Liver (tissue), 9 donors: ENCODE results near the gene TTLL4. TPM values are rescaled to one million over a fixed set of nuclear protein-coding genes. Genes with fewer than 3 reads are reported as not detected.

Source experiments
- DNase-seq: peaks from one replicate; pipeline ENCODE4 v3.0.0-alpha.2; 2017; ENCODE audit warnings: low spot score
- H3K27ac ChIP-seq, 2 donors: one replicate each; pipeline ENCODE4 v1.7.0; 2013; ENCODE audit warnings: inconsistent platforms in 2 of 2, low read length in 2 of 2, control low read depth in 1 of 2, low read depth in 1 of 2, mild to moderate bottlenecking in 1 of 2
- H3K27me3 ChIP-seq, 4 donors: one replicate each; pipeline versions ENCODE4 v1.6.1 to v1.7.0; 2013; ENCODE audit warnings: low read length in 3 of 4, inconsistent platforms in 1 of 4, mild to moderate bottlenecking in 1 of 4, moderate library complexity in 1 of 4; ENCODE audit not compliant: control insufficient read depth in 4 of 4, insufficient read depth in 4 of 4
- H3K36me3 ChIP-seq, 4 donors: one replicate each; pipeline versions ENCODE4 v1.6.1 to v1.7.0; 2013; ENCODE audit warnings: low read length in 3 of 4, mild to moderate bottlenecking in 3 of 4, low read depth in 1 of 4, moderate library complexity in 1 of 4; ENCODE audit not compliant: control insufficient read depth in 4 of 4, insufficient read depth in 3 of 4
- H3K4me1 ChIP-seq, 4 donors: one replicate each; pipeline versions ENCODE4 v1.6.1 to v1.7.0; 2013; ENCODE audit warnings: low read length in 3 of 4, mild to moderate bottlenecking in 3 of 4, moderate library complexity in 1 of 4; ENCODE audit not compliant: control insufficient read depth in 4 of 4, insufficient read depth in 4 of 4
- H3K4me3 ChIP-seq, 3 donors: one replicate each; pipeline versions ENCODE4 v1.6.1 to v1.7.0; 2013; ENCODE audit warnings: low read length in 3 of 3, control low read depth in 1 of 3, low read depth in 1 of 3, mild to moderate bottlenecking in 1 of 3
- H3K9ac ChIP-seq, 2 donors: one replicate each; pipeline ENCODE4 v1.7.0; 2013; ENCODE audit warnings: low read length in 2 of 2, mild to moderate bottlenecking in 2 of 2, moderate library complexity in 2 of 2, control low read depth in 1 of 2, low read depth in 1 of 2
- H3K9me3 ChIP-seq, 4 donors: one replicate each; pipeline versions ENCODE4 v1.6.1 to v1.7.0; 2013; ENCODE audit warnings: low read length in 3 of 4; ENCODE audit not compliant: control insufficient read depth in 4 of 4
- EGR1 ChIP-seq, 2 donors: IDR thresholded peaks; 2 replicates each; pipeline ENCODE4 v1.6.1; 2016 to 2018; ENCODE audit warnings: antibody characterized with exemption in 2 of 2, low read depth in 2 of 2
- FOXA2 ChIP-seq: IDR thresholded peaks from 2 replicates; pipeline ENCODE4 v1.6.1; 2016; ENCODE audit warnings: antibody characterized with exemption
- GABPA ChIP-seq, 2 donors: IDR thresholded peaks in 1 of 2; conservative IDR thresholded peaks in 1 of 2; 2 replicates each; pipeline ENCODE4 v1.6.1; 2016; ENCODE audit warnings: antibody characterized with exemption in 2 of 2, mild to moderate bottlenecking in 1 of 2, moderate library complexity in 1 of 2
- HNF4A ChIP-seq, 2 donors: conservative IDR thresholded peaks; 2 replicates each; pipeline ENCODE4 v1.6.1; 2016; ENCODE audit warnings: antibody characterized with exemption in 2 of 2, mild to moderate bottlenecking in 2 of 2
- HNF4G ChIP-seq: IDR thresholded peaks from 2 replicates; pipeline ENCODE4 v1.6.1; 2016; ENCODE audit warnings: antibody characterized with exemption
- MAX ChIP-seq: IDR thresholded peaks from 2 replicates; pipeline ENCODE4 v1.6.1; 2016; ENCODE audit warnings: antibody characterized with exemption
- RAD21 ChIP-seq, 2 donors: IDR thresholded peaks; 2 replicates each; pipeline ENCODE4 v1.6.1; 2016; ENCODE audit warnings: antibody characterized with exemption in 2 of 2, mild to moderate bottlenecking in 2 of 2
- RXRA ChIP-seq, 2 donors: IDR thresholded peaks; 2 replicates each; pipeline ENCODE4 v1.6.1; 2017 to 2018; ENCODE audit warnings: antibody characterized with exemption in 2 of 2, mild to moderate bottlenecking in 1 of 2
- TAF1 ChIP-seq: conservative IDR thresholded peaks from 2 replicates; pipeline ENCODE4 v1.6.1; 2016; ENCODE audit warnings: antibody characterized with exemption, mild to moderate bottlenecking
- YY1 ChIP-seq: IDR thresholded peaks from 2 replicates; pipeline ENCODE4 v1.6.1; 2016; ENCODE audit warnings: antibody characterized with exemption, mild to moderate bottlenecking
- WGBS: extraction: QIAGEN DNeasy Blood & Tissue Kit; methylation state at CpG from one replicate; pipeline ENCODE4 v1.1.7; 2013; 5-methylcytosine and 5-hydroxymethylcytosine counted together
- polyA plus RNA-seq, 2 donors: library from polyadenylated mRNA; stranded (reverse) in 1 of 2; unstranded in 1 of 2; fragments of 200-250 nt in 1 of 2; fragments of >200 nt in 1 of 2; fragmentation: Nextera tagmentation in 1 of 2; extraction: Ambion mirVana in 1 of 2; gene quantifications; one replicate each; pipeline versions ENCODE4 v1.2.1 to v1.2.3, GENCODE V29; 2013 to 2015
- total RNA-seq, 2 donors: library from RNA; depleted of rRNA; stranded (reverse); fragments of >200 nt; gene quantifications; one replicate each; pipeline ENCODE4 v1.2.3, GENCODE V29; 2014
- TF ChIP-seq, protein P1 (sequence below): IDR thresholded peaks from 2 replicates; pipeline ENCODE4 v1.6.1; 2016; ENCODE audit warnings: antibody characterized with exemption
- TF ChIP-seq, protein P2 (sequence below): IDR thresholded peaks from 2 replicates; pipeline ENCODE4 v1.6.1; 2016; ENCODE audit warnings: antibody characterized with exemption
- donor health status: healthy.
- donor health status: healthy.
- donor health status: healthy.
- donor health status: healthy.
- donor health status: healthy.

Gene TTLL4
- total and polyA plus RNA-seq, 4 donors, result 5.7 to 14.0 (median 6.6) TPM

GRCh38 chr2:218745160-218745558 is 34.5 kb downstream of the TTLL4 start:
- peaks cover 2 to 37% (median 20%) of the 10 kb centered on the region in 4 donors for H3K36me3 ChIP-seq
- no peak overlapping the region for H3K27ac ChIP-seq
- no peak overlapping the region for H3K4me3 ChIP-seq
- no peaks in the 10 kb centered on the region for H3K27me3 ChIP-seq
- TF ChIP-seq RXRA (IDR thresholded peaks at IDR 0.05) (peak; percentile 83 to 87), HNF4A (conservative IDR thresholded peaks at IDR 0.05) (peak in 1 of 2 donors; percentile 16), MAX (peak; percentile 20), YY1 (no peak), TAF1 (no peak)
- no peak for DNase-seq
- H3K9me3 ChIP-seq, result no peaks in the 10 kb centered on the region
- 61% methylated on average over 5 of the region's 5 CpGs for WGBS
- H3K4me1 ChIP-seq, result no peaks in the 10 kb centered on the region
- H3K9ac ChIP-seq, result no peak overlapping the region

DNA sequence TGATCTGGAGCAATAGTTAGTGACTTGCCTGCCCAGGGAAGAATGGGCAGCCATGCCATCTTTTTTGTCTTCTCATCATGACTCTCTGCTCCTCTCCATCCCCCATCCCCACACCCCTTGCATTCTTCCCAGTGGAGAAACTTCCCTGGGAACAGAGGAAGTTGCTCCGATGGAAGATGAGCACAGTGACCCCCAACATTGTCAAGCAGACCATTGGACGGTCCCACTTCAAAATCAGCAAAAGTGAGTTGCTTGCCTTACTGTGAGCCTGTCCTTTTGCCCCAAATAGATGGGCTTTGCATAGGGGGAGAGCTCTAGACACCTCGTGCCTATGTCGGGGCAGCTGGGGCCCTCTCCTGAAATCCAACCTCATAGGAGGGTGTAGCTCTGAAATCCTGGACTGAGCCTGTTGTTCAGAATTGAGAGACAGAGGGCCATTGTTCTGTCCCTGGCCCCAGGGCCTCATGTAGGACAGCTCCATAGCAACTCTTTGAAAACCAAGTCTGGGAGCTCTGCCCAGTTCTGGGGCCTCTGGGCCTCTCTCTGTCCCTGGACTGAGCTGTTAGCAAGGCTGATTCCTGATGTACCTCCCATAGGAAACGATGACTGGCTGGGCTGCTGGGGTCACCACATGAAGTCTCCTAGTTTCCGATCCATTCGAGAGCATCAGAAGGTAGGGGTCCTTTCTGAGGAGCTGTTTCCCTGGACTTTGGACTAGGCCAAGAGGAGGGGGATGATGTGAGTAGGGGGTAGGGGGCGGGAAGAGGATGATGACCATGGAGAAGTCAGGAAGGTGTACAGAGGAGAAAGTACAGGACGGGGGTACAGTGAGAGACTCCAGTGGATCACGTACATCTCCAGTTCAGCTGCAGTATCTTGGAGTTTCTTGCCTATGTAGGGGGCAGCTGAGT is 35.2 kb downstream of the TTLL4 start:
- H3K4me3 ChIP-seq, result no peak overlapping the region
- no peaks in the 10 kb centered on the region for H3K4me1 ChIP-seq
- H3K27ac ChIP-seq, result no peak overlapping the region
- H3K9me3 ChIP-seq, result no peaks in the 10 kb centered on the region
- peaks cover 2 to 37% (median 18%) of the 10 kb centered on the region in 4 donors for H3K36me3 ChIP-seq
- WGBS, result 90% methylated on average over 10 of the region's 10 CpGs
- no peaks in the 10 kb centered on the region for H3K27me3 ChIP-seq
- no peak overlapping the region for H3K9ac ChIP-seq
- TF ChIP-seq, protein P1, sequence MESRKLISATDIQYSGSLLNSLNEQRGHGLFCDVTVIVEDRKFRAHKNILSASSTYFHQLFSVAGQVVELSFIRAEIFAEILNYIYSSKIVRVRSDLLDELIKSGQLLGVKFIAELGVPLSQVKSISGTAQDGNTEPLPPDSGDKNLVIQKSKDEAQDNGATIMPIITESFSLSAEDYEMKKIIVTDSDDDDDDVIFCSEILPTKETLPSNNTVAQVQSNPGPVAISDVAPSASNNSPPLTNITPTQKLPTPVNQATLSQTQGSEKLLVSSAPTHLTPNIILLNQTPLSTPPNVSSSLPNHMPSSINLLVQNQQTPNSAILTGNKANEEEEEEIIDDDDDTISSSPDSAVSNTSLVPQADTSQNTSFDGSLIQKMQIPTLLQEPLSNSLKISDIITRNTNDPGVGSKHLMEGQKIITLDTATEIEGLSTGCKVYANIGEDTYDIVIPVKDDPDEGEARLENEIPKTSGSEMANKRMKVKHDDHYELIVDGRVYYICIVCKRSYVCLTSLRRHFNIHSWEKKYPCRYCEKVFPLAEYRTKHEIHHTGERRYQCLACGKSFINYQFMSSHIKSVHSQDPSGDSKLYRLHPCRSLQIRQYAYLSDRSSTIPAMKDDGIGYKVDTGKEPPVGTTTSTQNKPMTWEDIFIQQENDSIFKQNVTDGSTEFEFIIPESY, result no peak
- peak; percentile 4 for TF ChIP-seq MAX
- no peak for DNase-seq

DNA sequence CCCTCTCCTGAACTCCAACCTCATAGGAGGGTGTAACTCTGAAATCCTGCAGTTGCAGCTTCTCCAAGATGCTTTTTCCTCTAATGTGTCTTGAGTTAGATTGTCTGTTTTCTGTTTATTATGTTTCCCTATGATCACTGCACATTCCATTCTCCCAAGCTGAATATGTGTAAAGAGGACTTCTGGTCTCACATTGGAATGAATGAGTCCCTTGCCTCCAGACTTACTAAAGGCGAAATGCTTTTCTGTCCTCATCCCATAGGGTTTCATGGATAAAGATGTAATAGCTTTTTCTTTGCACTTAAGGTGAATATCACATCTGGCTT is 35.8 kb downstream of the TTLL4 start:
- Histone ChIP-seq H3K36me3 (peaks cover 0 to 35% (median 18%) of the 10 kb centered on the region in 4 donors), H3K9me3 (no peaks in the 10 kb centered on the region), H3K9ac (no peak overlapping the region), H3K4me3 (no peak overlapping the region), H3K27me3 (no peaks in the 10 kb centered on the region), H3K27ac (no peak overlapping the region), H3K4me1 (no peaks in the 10 kb centered on the region)
- WGBS, result 97% methylated on average over 1 of the region's 1 CpG
- TF ChIP-seq TAF1, result no peak
- TF ChIP-seq, protein P2, sequence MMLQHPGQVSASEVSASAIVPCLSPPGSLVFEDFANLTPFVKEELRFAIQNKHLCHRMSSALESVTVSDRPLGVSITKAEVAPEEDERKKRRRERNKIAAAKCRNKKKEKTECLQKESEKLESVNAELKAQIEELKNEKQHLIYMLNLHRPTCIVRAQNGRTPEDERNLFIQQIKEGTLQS, result no peak
- TF ChIP-seq RAD21 (IDR thresholded peaks at IDR 0.05), result no peak
- TF ChIP-seq FOXA2, result no peak
- no peak for TF ChIP-seq MAX
- no peak for TF ChIP-seq HNF4A (conservative IDR thresholded peaks at IDR 0.05)
- no peak for TF ChIP-seq YY1
- TF ChIP-seq HNF4G, result no peak
- TF ChIP-seq GABPA (IDR thresholded peaks at IDR 0.05 in 1 of 2, conservative IDR thresholded peaks at IDR 0.05 in 1 of 2), result no peak
- no peak for TF ChIP-seq EGR1 (IDR thresholded peaks at IDR 0.05; ENCODE audit: low read depth in 2 of 2)
- DNase-seq, result no peak
